ENCODE measurements around the gene MIA2. TPM values are rescaled to one million over a fixed set of nuclear protein-coding genes. Genes with fewer than 3 reads are reported as not detected.

Gene MIA2
- total RNA-seq, 2 donors from 2014 or later = 28.7 to 45.4 TPM

GRCh38 chr14:39264057-39264456, 30.3 kb downstream of the MIA2 start:
- TF ChIP-seq POLR2AphosphoS5 (IDR thresholded peaks at IDR 0.05) = no peak
- TF ChIP-seq CTCF (IDR thresholded peaks at IDR 0.05) = no peak
- TF ChIP-seq POLR2A (IDR thresholded peaks at IDR 0.05) = no peak
- 89% methylated on average over 7 of the region's 7 CpGs for WGBS
- Histone ChIP-seq H3K4me1 (replicated peaks) (peaks cover 2% of the 10 kb centered on the region), H3K4me3 (no peak overlapping the region), H3K36me3 (no peaks in the 10 kb centered on the region), H3K27ac (no peak overlapping the region), H3K27me3 (replicated peaks; ENCODE audit: insufficient read depth) (no peaks in the 10 kb centered on the region), H3K9me3 (no peaks in the 10 kb centered on the region)
- intact Hi-C loops (cut with DNase I) = no loop called here
- no peak for DNase-seq (ENCODE audit: low spot score)

- intact Hi-C loops (cut with DNase I) = no loop called here
Observed at GRCh38 chr14:39264558-39264957, 30.8 kb downstream of the MIA2 start.

GRCh38 chr14:39265033-39265432, 31.3 kb downstream of the MIA2 start:
- Histone ChIP-seq H3K4me3 (peak overlapping the region; percentile 9 to 62), H3K4me1 (replicated peaks) (peaks cover 2% of the 10 kb centered on the region)

More at GRCh38 chr14:39264558-39264957, 30.8 kb downstream of the MIA2 start:
- no peaks in the 10 kb centered on the region for H3K27me3 ChIP-seq (replicated peaks; ENCODE audit: insufficient read depth)
- no peak overlapping the region for H3K27ac ChIP-seq
- peaks cover 2% of the 10 kb centered on the region for H3K4me1 ChIP-seq (replicated peaks)
- no peak overlapping the region for H3K4me3 ChIP-seq
- no peak for DNase-seq (ENCODE audit: low spot score)
- TF ChIP-seq POLR2A (IDR thresholded peaks at IDR 0.05) = no peak
- H3K36me3 ChIP-seq = no peaks in the 10 kb centered on the region
- WGBS = 79% methylated on average over 1 of the region's 1 CpG
- no peaks in the 10 kb centered on the region for H3K9me3 ChIP-seq

GRCh38 chr14:39265806-39266524, 32.2 kb downstream of the MIA2 start:
- H3K27ac ChIP-seq = peak overlapping the region; percentile 94 to 95
- H3K4me3 ChIP-seq = peak overlapping the region; percentile 62 to 81
- DNase-seq (ENCODE audit: low spot score) = no peak
- no peaks in the 10 kb centered on the region for H3K27me3 ChIP-seq (replicated peaks; ENCODE audit: insufficient read depth)
- H3K4me1 ChIP-seq (replicated peaks) = peaks cover 2% of the 10 kb centered on the region
- no peaks in the 10 kb centered on the region for H3K36me3 ChIP-seq
- 5% methylated on average over 14 of the region's 14 CpGs for WGBS
- no peaks in the 10 kb centered on the region for H3K9me3 ChIP-seq
- intact Hi-C loops (cut with DNase I) = loop anchor here (2.0 to 5.0 kb wide), 3 partner anchors 91 to 166 kb away; partner anchors contain the start of genes FBXO33, PNN and SEC23A
- no peak for TF ChIP-seq CTCF (IDR thresholded peaks at IDR 0.05)
- TF ChIP-seq POLR2AphosphoS5 (IDR thresholded peaks at IDR 0.05) = no peak
- no peak for TF ChIP-seq POLR2A (IDR thresholded peaks at IDR 0.05)

More at GRCh38 chr14:39265033-39265432, 31.3 kb downstream of the MIA2 start:
- Histone ChIP-seq H3K36me3 (no peaks in the 10 kb centered on the region), H3K9me3 (no peaks in the 10 kb centered on the region), H3K27me3 (replicated peaks; ENCODE audit: insufficient read depth) (no peaks in the 10 kb centered on the region), H3K27ac (peak overlapping the region; percentile 94 to 95)
- intact Hi-C loops (cut with DNase I) = loop anchor here (5.0 kb wide), 2 partner anchors 163 to 167 kb away; partner anchors contain the start of genes FBXO33 and SEC23A
- TF ChIP-seq POLR2AphosphoS5 (IDR thresholded peaks at IDR 0.05) = no peak
- no peak for TF ChIP-seq CTCF (IDR thresholded peaks at IDR 0.05)
- no peak for TF ChIP-seq POLR2A (IDR thresholded peaks at IDR 0.05)
- DNase-seq (ENCODE audit: low spot score) = no peak
- 2% methylated on average over 2 of the region's 2 CpGs for WGBS

GRCh38 chr14:39266525-39266870, 32.8 kb downstream of the MIA2 start:
- Histone ChIP-seq H3K4me1 (replicated peaks) (peaks cover 2% of the 10 kb centered on the region), H3K27ac (peak overlapping the region; percentile 94 to 95), H3K4me3 (peak overlapping the region; percentile 62 to 81), H3K27me3 (replicated peaks; ENCODE audit: insufficient read depth) (no peaks in the 10 kb centered on the region), H3K36me3 (no peaks in the 10 kb centered on the region), H3K9me3 (no peaks in the 10 kb centered on the region)
- DNase-seq (ENCODE audit: low spot score) = peak; percentile 52
- intact Hi-C loops (cut with DNase I) = loop anchor here (2.0 to 5.0 kb wide), 3 partner anchors 92 to 166 kb away; partner anchors contain the start of genes FBXO33, PNN and SEC23A
- TF ChIP-seq POLR2A (IDR thresholded peaks at IDR 0.05) = peak; percentile 32
- no peak for TF ChIP-seq POLR2AphosphoS5 (IDR thresholded peaks at IDR 0.05)
- WGBS = 0% methylated on average over 25 of the region's 31 CpGs

Data from prostate gland (tissue), 2 donors.